Kidney capillary endothelial cell (primary cell): Measurements from ENCODE around the gene MAN1C1.
"Not testable (repeated sequence)": the region's sequence is repeated elsewhere in the genome, so short reads cannot be mapped to it uniquely, and the experiment has no call there.

Source experiments
- DNase-seq: peaks from one replicate; pipeline ENCODE4 v3.0.0-alpha.2; 2018; ENCODE audit warnings: low spot score

MAN1C1 gene

GRCh38 chr1:25636141-25636540 lies 19.6 kb downstream of the MAN1C1 start:
- DNase-seq: not testable (repeated sequence)

GRCh38 chr1:25640646-25641328 lies 24.2 kb downstream of the MAN1C1 start:
- no peak for DNase-seq

GRCh38 chr1:25641329-25641725 lies 24.7 kb downstream of the MAN1C1 start:
- no peak for DNase-seq

GRCh38 chr1:25641931-25642573 lies 25.5 kb downstream of the MAN1C1 start:
- no peak for DNase-seq

- peak; percentile 49 for DNase-seq
Observed at GRCh38 chr1:25642574-25643108, 26.1 kb downstream of the MAN1C1 start.

GRCh38 chr1:25643929-25644328 lies 27.3 kb downstream of the MAN1C1 start:
- no peak for DNase-seq

- DNase-seq: no peak
Observed at GRCh38 chr1:25644962-25645361, 28.4 kb downstream of the MAN1C1 start.

GRCh38 chr1:25645637-25646400 lies 29.2 kb downstream of the MAN1C1 start:
- DNase-seq: no peak

GRCh38 chr1:25647106-25647505 lies 30.5 kb downstream of the MAN1C1 start:
- DNase-seq: no peak

GRCh38 chr1:25647863-25648262 lies 31.3 kb downstream of the MAN1C1 start:
- DNase-seq: no peak

GRCh38 chr1:25648681-25649440 lies 32.3 kb downstream of the MAN1C1 start:
- no peak for DNase-seq

- no peak for DNase-seq
Observed at GRCh38 chr1:25649505-25650288, 33.1 kb downstream of the MAN1C1 start.

- no peak for DNase-seq
Observed at GRCh38 chr1:25650289-25650576, 33.6 kb downstream of the MAN1C1 start.

- DNase-seq: no peak
Observed at GRCh38 chr1:25651036-25651640, 34.5 kb downstream of the MAN1C1 start.

- DNase-seq: no peak
Observed at GRCh38 chr1:25651824-25652741, 35.5 kb downstream of the MAN1C1 start.

- no peak for DNase-seq
Observed at GRCh38 chr1:25653558-25653957, 37.0 kb downstream of the MAN1C1 start.

GRCh38 chr1:25654109-25654660 lies 37.6 kb downstream of the MAN1C1 start:
- DNase-seq: no peak

- DNase-seq: peak; percentile 36
Observed at GRCh38 chr1:25657121-25657882, 40.7 kb downstream of the MAN1C1 start.
